Breast epithelium (tissue), 4 donors: ENCODE results near the gene PDE7B. TPM values are rescaled to one million over a fixed set of nuclear protein-coding genes. Genes with fewer than 3 reads are reported as not detected.

Source experiments
- DNase-seq, 2 donors: peaks; one replicate each; pipeline ENCODE4 v3.0.0-alpha.2; 2019; ENCODE audit warnings: low spot score in 2 of 2
- H3K27ac ChIP-seq, 2 donors: fragments of 200-600 bp; sonication (generic) in 1 of 2; one replicate each; pipeline ENCODE4 v1.5.1; 2016 to 2019; ENCODE audit warnings: mild to moderate bottlenecking in 1 of 2
- H3K27me3 ChIP-seq, 2 donors: fragments of 200-600 bp; sonication (generic) in 1 of 2; one replicate each; pipeline versions ENCODE4 v1.5.1 to v1.6.0; 2017 to 2019; ENCODE audit warnings: control low read depth in 1 of 2, mild to moderate bottlenecking in 1 of 2
- H3K36me3 ChIP-seq: fragments of 200-600 bp; one replicate; pipeline ENCODE4 v1.5.1; 2019
- H3K4me1 ChIP-seq, 2 donors: fragments of 200-600 bp; sonication (generic); one replicate each; pipeline ENCODE4 v1.5.1; 2016 to 2019; ENCODE audit warnings: control low read depth in 1 of 2
- H3K4me3 ChIP-seq, 3 donors: fragments of 200-600 bp; sonication (generic); 1 replicate in 2 of 3; 2 replicates in 1 of 3; pipeline ENCODE4 v1.5.1; 2016 to 2019; ENCODE audit warnings: mild to moderate bottlenecking in 3 of 3, moderate library complexity in 2 of 3
- H3K9me3 ChIP-seq, 2 donors: fragments of 200-600 bp; sonication (generic) in 1 of 2; one replicate each; pipeline ENCODE4 v1.5.1; 2016 to 2019; ENCODE audit warnings: control low read depth in 1 of 2
- POLR2A ChIP-seq: fragments of 450-650 bp; IDR thresholded peaks from one replicate; pipeline ENCODE4 v1.6.1; 2016; ENCODE audit warnings: antibody characterized with exemption, mild to moderate bottlenecking, moderate library complexity
- POLR2AphosphoS5 ChIP-seq, 3 donors: sonication (generic); formaldehyde crosslinking; IDR thresholded peaks; one replicate each; pipeline ENCODE4 v1.6.1; 2017; ENCODE audit warnings: antibody characterized with exemption in 3 of 3
- intact Hi-C: fragments of 100-400 bp; cut with DNase I; formaldehyde crosslinking; loops from one replicate; pipeline ENCODE4 v1.15.1; 2023; ENCODE audit warnings: low total_unique reads
- total RNA-seq, 3 donors: library from RNA; depleted of rRNA; stranded (reverse); fragments of >200 nt; gene quantifications; one replicate each; pipeline ENCODE4 v1.1.0, GENCODE V29; 2016
- TF ChIP-seq, protein P1 (sequence below), 3 donors: fragments of 450-650 bp; IDR thresholded peaks; one replicate each; pipeline ENCODE4 v1.5.1; 2016 to 2017; ENCODE audit warnings: antibody characterized with exemption in 3 of 3, mild to moderate bottlenecking in 3 of 3, moderate library complexity in 3 of 3

Gene PDE7B
- total RNA-seq, 3 donors from 2014 or later: 3.4 to 5.2 (median 5.1) TPM

DNA sequence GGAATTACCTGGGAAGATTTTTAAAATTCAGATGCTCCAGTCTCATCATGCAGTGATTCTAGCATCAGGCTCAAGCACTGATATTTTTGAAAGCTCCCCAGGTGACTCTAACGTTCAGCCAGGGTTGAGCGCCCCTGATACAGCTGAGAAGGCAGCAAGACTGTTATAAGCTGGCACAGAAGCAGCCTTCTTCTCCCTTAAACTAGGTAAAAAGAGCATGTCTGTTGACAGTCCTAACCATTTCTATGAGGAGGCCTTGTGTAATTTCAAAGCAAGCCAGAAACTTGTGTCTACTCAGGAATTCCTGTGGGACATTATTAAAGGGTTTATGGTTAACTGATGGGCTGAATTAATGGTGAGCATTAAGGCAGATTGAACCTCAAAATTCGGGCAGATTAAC lies 141.9 kb downstream of the PDE7B start:
- Histone ChIP-seq H3K9me3 (no peaks in the 10 kb centered on the region), H3K27ac (no peak overlapping the region), H3K4me3 (no peak overlapping the region), H3K4me1 (no peaks in the 10 kb centered on the region), H3K36me3 (no peaks in the 10 kb centered on the region), H3K27me3 (no peaks in the 10 kb centered on the region)
- intact Hi-C loops: no loop called here
- TF ChIP-seq POLR2AphosphoS5 (IDR thresholded peaks at IDR 0.05) (no peak), POLR2A (no peak)
- TF ChIP-seq, protein P1, sequence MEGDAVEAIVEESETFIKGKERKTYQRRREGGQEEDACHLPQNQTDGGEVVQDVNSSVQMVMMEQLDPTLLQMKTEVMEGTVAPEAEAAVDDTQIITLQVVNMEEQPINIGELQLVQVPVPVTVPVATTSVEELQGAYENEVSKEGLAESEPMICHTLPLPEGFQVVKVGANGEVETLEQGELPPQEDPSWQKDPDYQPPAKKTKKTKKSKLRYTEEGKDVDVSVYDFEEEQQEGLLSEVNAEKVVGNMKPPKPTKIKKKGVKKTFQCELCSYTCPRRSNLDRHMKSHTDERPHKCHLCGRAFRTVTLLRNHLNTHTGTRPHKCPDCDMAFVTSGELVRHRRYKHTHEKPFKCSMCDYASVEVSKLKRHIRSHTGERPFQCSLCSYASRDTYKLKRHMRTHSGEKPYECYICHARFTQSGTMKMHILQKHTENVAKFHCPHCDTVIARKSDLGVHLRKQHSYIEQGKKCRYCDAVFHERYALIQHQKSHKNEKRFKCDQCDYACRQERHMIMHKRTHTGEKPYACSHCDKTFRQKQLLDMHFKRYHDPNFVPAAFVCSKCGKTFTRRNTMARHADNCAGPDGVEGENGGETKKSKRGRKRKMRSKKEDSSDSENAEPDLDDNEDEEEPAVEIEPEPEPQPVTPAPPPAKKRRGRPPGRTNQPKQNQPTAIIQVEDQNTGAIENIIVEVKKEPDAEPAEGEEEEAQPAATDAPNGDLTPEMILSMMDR (IDR thresholded peaks at IDR 0.05): no peak
- no peak for DNase-seq

DNA sequence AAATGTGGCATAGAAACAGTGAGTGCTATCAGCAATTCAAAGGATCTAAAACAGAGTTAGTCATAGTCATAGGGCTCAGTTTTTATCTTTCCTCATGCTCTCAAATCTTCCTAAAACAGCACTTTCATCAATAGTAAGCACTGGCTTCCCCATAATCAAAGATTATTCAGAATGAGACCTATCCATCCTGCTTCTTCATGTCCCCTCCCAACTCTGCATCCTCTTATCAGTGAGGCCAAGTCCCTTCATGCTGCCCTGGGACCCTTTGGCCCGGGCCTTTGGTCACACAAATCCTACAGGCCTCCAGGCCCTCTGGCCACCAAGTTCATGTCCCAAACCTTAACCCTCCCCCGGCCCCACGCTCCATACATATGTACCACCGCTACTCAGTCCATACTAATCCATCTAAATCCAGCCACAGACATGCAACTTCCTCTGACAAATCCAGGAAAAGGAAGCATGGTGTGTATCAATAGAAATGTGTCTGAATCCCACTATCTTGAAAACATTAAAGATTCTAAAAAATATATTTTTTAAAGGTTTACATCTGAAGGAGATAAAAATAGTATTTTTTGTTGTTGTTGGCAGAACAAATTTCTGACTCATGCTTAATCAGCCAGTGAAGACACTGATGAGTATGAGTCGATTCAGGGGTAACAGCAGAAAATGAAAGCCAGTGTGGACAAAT lies 143.5 kb downstream of the PDE7B start:
- no peak for TF ChIP-seq POLR2A
- TF ChIP-seq, protein P1 (IDR thresholded peaks at IDR 0.05): no peak
- no peak for TF ChIP-seq POLR2AphosphoS5 (IDR thresholded peaks at IDR 0.05)
- Histone ChIP-seq H3K27ac (no peak overlapping the region), H3K4me1 (no peaks in the 10 kb centered on the region), H3K9me3 (peaks cover 0 to 5% of the 10 kb centered on the region in 2 donors), H3K36me3 (no peaks in the 10 kb centered on the region), H3K4me3 (no peak overlapping the region), H3K27me3 (no peaks in the 10 kb centered on the region)
- DNase-seq: no peak
- intact Hi-C loops: no loop called here

DNA sequence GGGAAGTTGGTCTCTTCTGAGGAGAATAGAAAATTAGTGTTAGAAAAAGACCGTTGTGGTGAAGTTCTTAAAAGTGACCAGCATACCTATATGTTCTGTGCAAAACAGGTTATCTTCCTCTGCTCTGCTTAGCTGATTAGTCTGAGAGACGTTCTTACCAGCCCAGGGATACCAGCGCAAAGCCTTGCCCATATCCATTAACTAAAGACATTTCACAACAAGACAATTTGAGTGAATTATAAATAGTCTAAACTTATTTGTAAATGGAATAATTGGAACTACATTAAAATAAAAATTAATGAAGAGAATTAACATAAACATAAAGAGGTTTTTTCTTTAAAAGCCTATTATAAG lies 144.0 kb downstream of the PDE7B start:
- H3K27ac ChIP-seq: no peak overlapping the region
- no peak overlapping the region for H3K4me3 ChIP-seq
- H3K36me3 ChIP-seq: no peaks in the 10 kb centered on the region
- no peak for DNase-seq
- intact Hi-C loops: no loop called here
- no peaks in the 10 kb centered on the region for H3K4me1 ChIP-seq
- TF ChIP-seq, protein P1 (IDR thresholded peaks at IDR 0.05): no peak
- TF ChIP-seq POLR2A (no peak), POLR2AphosphoS5 (IDR thresholded peaks at IDR 0.05) (no peak)
- H3K9me3 ChIP-seq: peaks cover 0 to 5% of the 10 kb centered on the region in 2 donors
- H3K27me3 ChIP-seq: no peaks in the 10 kb centered on the region

DNA sequence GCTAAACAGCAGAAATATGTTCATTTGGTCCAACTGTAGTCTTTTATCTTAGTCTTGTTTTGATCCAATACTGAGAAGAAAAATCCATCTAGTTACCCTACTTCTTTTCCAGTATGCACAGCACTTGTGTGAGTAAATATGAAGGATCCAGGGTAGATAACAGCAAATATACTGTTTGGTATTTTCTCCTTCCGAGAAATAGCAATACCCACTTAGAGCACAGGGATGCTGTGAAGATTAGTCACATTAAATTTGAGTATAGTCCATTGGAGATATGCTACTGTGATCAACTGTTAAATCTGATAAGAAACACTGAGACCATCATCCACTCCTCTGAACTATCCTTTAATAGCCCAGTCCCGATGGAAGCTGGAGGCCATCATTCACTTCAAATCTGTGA lies 145.2 kb downstream of the PDE7B start:
- TF ChIP-seq POLR2A (no peak), POLR2AphosphoS5 (IDR thresholded peaks at IDR 0.05) (no peak)
- TF ChIP-seq, protein P1 (IDR thresholded peaks at IDR 0.05): no peak
- no peak overlapping the region for H3K27ac ChIP-seq
- H3K4me1 ChIP-seq: no peaks in the 10 kb centered on the region
- H3K9me3 ChIP-seq: peaks cover 0 to 5% of the 10 kb centered on the region in 2 donors
- H3K27me3 ChIP-seq: no peaks in the 10 kb centered on the region
- no peak for DNase-seq
- no peak overlapping the region for H3K4me3 ChIP-seq
- H3K36me3 ChIP-seq: no peaks in the 10 kb centered on the region
- intact Hi-C loops: no loop called here

DNA sequence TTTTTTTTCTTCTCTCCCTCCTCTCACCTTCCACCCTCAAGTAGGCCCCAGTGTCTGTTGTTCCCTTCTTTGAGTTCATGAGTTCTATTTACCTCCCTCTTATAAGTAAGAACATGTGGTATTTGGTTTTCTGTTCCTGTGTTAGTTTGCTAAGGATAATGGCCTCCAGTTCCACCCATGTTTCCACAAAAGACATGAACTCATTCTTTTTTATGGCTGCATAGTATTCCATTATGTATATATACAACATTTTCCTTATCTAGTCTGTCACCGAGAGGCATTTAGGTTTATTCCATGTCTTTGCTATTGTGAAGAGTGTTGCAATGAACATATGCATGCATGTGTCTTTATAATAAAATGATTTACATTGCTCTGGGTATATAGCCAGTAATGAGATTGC lies 147.9 kb downstream of the PDE7B start:
- Histone ChIP-seq H3K36me3 (no peaks in the 10 kb centered on the region), H3K27me3 (no peaks in the 10 kb centered on the region), H3K4me1 (no peaks in the 10 kb centered on the region), H3K4me3 (no peak overlapping the region), H3K27ac (no peak overlapping the region), H3K9me3 (peaks cover 0 to 5% of the 10 kb centered on the region in 2 donors)
- no peak for DNase-seq
- intact Hi-C loops: no loop called here
- TF ChIP-seq POLR2A (no peak), POLR2AphosphoS5 (IDR thresholded peaks at IDR 0.05) (no peak)
- TF ChIP-seq, protein P1 (IDR thresholded peaks at IDR 0.05): no peak
